A549 (cell line): ENCODE data around the gene CABP4.

Experiments
- NR3C1 ChIP-seq: fragments of >200 bp; sonication (Bioruptor Twin); formaldehyde crosslinking; IDR thresholded peaks from 3 replicates; pipeline ENCODE4 v1.6.1; 2017
- RAD21 ChIP-seq, 2 experiments: fragments of >200 bp in 1 of 2; sonication (Bioruptor Twin) in 1 of 2; formaldehyde crosslinking in 1 of 2; IDR thresholded peaks in 1 of 2; conservative IDR thresholded peaks in 1 of 2; 2 replicates in 1 of 2; 3 replicates in 1 of 2; pipeline ENCODE4 v1.6.1; 2012 to 2018; ENCODE audit warnings: inconsistent platforms in 1 of 2
- SMC3 ChIP-seq: fragments of >200 bp; sonication (Bioruptor Twin); formaldehyde crosslinking; IDR thresholded peaks from 3 replicates; pipeline ENCODE4 v1.6.1; 2018; ENCODE audit warnings: inconsistent platforms
- TF ChIP-seq, protein P1 (sequence below): fragments of >200 bp; sonication (Bioruptor Twin); formaldehyde crosslinking; IDR thresholded peaks from 3 replicates; pipeline ENCODE4 v1.5.1; 2016

DNA sequence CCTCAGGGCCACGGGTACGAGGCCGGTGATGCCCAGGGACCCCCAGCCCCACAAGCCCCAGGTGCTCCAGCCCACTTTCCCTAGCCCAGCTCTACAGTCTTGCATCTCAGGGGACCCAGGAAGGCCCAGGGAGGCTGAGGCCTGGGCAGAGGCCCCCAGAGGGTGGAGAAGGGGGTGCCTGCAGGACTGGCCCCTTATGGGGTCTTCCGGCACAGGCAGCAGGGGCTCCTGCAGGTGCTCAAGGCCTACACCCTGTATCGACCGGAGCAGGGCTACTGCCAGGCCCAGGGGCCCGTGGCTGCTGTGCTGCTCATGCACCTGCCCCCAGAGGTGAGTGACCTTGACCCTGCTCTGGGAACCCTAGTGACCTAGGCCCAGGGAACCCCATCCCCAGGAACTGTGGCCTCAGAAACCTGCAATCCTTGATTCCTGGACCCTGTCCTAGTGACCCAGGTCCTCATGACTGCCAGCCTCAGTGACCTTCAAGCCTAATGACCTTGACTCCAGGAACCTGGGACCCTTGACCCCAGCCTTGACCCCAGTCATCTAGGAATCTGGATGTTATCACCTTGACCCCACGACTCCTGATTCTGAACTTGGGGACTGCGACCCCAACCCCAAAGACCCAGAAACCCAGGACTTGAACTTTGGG is 49.3 kb upstream of the CABP4 start:
- TF ChIP-seq SMC3 (no peak), RAD21 (conservative IDR thresholded peaks at IDR 0.05 in 1 of 2, IDR thresholded peaks at IDR 0.05 in 1 of 2) (no peak), NR3C1 (no peak)
- TF ChIP-seq, protein P1, sequence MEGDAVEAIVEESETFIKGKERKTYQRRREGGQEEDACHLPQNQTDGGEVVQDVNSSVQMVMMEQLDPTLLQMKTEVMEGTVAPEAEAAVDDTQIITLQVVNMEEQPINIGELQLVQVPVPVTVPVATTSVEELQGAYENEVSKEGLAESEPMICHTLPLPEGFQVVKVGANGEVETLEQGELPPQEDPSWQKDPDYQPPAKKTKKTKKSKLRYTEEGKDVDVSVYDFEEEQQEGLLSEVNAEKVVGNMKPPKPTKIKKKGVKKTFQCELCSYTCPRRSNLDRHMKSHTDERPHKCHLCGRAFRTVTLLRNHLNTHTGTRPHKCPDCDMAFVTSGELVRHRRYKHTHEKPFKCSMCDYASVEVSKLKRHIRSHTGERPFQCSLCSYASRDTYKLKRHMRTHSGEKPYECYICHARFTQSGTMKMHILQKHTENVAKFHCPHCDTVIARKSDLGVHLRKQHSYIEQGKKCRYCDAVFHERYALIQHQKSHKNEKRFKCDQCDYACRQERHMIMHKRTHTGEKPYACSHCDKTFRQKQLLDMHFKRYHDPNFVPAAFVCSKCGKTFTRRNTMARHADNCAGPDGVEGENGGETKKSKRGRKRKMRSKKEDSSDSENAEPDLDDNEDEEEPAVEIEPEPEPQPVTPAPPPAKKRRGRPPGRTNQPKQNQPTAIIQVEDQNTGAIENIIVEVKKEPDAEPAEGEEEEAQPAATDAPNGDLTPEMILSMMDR, result no peak
